Esophagus squamous epithelium (tissue), 4 donors: ENCODE measurements around the gene TAX1BP1.

Source experiments
- POLR2A ChIP-seq, 4 donors: fragments of 450-650 bp; IDR thresholded peaks; one replicate each; pipeline ENCODE4 v1.6.1; 2017; ENCODE audit warnings: antibody characterized with exemption in 4 of 4, mild to moderate bottlenecking in 4 of 4, moderate library complexity in 3 of 4
- TF ChIP-seq, protein P1 (sequence below), 6 experiments: fragments of 450-650 bp in 4 of 6; fragments of 200-600 bp in 2 of 6; sonication (generic) in 2 of 6; IDR thresholded peaks; one replicate each; pipeline ENCODE4 v1.5.1; 2016 to 2019; ENCODE audit warnings: antibody characterized with exemption in 6 of 6, mild to moderate bottlenecking in 4 of 6, moderate library complexity in 4 of 6

DNA sequence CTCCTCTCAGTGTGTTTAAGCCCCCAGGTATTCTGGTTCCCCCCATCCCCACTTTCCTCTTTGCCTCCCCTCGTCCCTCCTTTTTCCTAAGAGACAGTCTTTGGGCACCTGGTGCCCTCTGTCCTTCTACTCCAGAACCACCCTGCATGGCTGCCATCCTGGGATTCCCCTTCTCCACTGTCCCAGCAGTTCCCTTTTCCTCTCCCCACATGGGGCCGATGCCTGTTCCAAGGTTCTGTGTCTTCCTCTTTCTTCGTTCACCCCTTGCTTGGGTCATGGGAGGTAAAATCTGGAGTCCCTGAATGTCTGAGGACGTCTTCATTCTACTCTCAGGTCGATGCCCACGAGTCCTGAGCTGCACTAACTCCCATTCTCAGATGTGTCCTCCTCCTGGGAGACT, 120.8 kb downstream of the TAX1BP1 start:
- TF ChIP-seq, protein P1, sequence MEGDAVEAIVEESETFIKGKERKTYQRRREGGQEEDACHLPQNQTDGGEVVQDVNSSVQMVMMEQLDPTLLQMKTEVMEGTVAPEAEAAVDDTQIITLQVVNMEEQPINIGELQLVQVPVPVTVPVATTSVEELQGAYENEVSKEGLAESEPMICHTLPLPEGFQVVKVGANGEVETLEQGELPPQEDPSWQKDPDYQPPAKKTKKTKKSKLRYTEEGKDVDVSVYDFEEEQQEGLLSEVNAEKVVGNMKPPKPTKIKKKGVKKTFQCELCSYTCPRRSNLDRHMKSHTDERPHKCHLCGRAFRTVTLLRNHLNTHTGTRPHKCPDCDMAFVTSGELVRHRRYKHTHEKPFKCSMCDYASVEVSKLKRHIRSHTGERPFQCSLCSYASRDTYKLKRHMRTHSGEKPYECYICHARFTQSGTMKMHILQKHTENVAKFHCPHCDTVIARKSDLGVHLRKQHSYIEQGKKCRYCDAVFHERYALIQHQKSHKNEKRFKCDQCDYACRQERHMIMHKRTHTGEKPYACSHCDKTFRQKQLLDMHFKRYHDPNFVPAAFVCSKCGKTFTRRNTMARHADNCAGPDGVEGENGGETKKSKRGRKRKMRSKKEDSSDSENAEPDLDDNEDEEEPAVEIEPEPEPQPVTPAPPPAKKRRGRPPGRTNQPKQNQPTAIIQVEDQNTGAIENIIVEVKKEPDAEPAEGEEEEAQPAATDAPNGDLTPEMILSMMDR (IDR thresholded peaks at IDR 0.05) = no peak
- no peak for TF ChIP-seq POLR2A (IDR thresholded peaks at IDR 0.05)
